PC-9 (cell line): ENCODE measurements around the gene MYCL. TPM values are rescaled to one million over a fixed set of nuclear protein-coding genes. Genes with fewer than 3 reads are reported as not detected.

Source experiments
- BruUV-seq: library from RNA; stranded (reverse); fragments of 400-500 nt; replicated peaks from 2 replicates; lab custom pipeline; 2021; lab: Mats Ljungman, UMichigan
- CTCF ChIA-PET: fragments of 300-600 bp; sonication (Branson Sonifier 250); formaldehyde crosslinking; loops from one replicate; lab custom pipeline; 2022; ENCODE audit warnings: antibody characterized with exemption; lab: Charles Lee
- POLR2A ChIA-PET: fragments of 300-600 bp; sonication (Branson Sonifier 250); formaldehyde crosslinking; loops from one replicate; lab custom pipeline; 2022; ENCODE audit warnings: antibody characterized with exemption; ENCODE audit not compliant: unreplicated experiment; lab: Charles Lee
- DNase-seq, 2 experiments: peaks; one replicate each; pipeline versions ENCODE4 v3.0.0 to v3.0.0-alpha.2; 2015 to 2022; ENCODE audit warnings: mixed read lengths in 1 of 2
- H2AFZ ChIP-seq: fragments of 200-600 bp; sonication (generic); 2 replicates; pipeline ENCODE4 v1.8.1; 2017; ENCODE audit warnings: antibody characterized with exemption
- H3F3A ChIP-seq: fragments of 200-600 bp; sonication (generic); 2 replicates; pipeline ENCODE4 v1.8.1; 2017; ENCODE audit warnings: antibody characterized with exemption, mild to moderate bottlenecking, low read depth; ENCODE audit not compliant: insufficient read depth
- H3K27ac ChIP-seq: fragments of 200-600 bp; sonication (generic); 2 replicates; pipeline ENCODE4 v1.6.1; 2016; ENCODE audit warnings: mixed run types
- H3K27me3 ChIP-seq: fragments of 200-600 bp; sonication (generic); 2 replicates; pipeline ENCODE4 v1.6.1; 2016; ENCODE audit warnings: low read depth, mixed run types; ENCODE audit not compliant: insufficient read depth
- H3K36me3 ChIP-seq: fragments of 200-600 bp; sonication (generic); 2 replicates; pipeline ENCODE4 v1.6.1; 2016; ENCODE audit warnings: low read depth, mixed run types
- H3K4me1 ChIP-seq: fragments of 200-600 bp; sonication (generic); replicated peaks from 2 replicates; pipeline ENCODE4 v1.6.1; 2016; ENCODE audit warnings: mixed run types; ENCODE audit not compliant: insufficient read depth
- H3K4me2 ChIP-seq: fragments of 200-600 bp; sonication (generic); 2 replicates; pipeline ENCODE4 v1.6.1; 2017; ENCODE audit warnings: mixed run types
- H3K4me3 ChIP-seq: fragments of 200-600 bp; sonication (generic); 2 replicates; pipeline ENCODE4 v1.6.1; 2016; ENCODE audit warnings: mixed run types
- H3K79me2 ChIP-seq: fragments of 200-600 bp; sonication (generic); 2 replicates; pipeline ENCODE4 v1.6.1; 2017; ENCODE audit warnings: low read depth, mixed run types
- H3K9me2 ChIP-seq: fragments of 200-600 bp; sonication (generic); 2 replicates; pipeline ENCODE4 v1.8.1; 2017; ENCODE audit warnings: mild to moderate bottlenecking; ENCODE audit not compliant: insufficient read depth
- H3K9me3 ChIP-seq: fragments of 200-600 bp; sonication (generic); 2 replicates; pipeline ENCODE4 v1.8.1; 2016; ENCODE audit warnings: low read depth; ENCODE audit not compliant: insufficient read depth
- H4K20me1 ChIP-seq: fragments of 200-600 bp; sonication (generic); 2 replicates; pipeline ENCODE4 v1.8.1; 2017; ENCODE audit not compliant: insufficient read depth
- CTCF ChIP-seq: fragments of 200-600 bp; sonication (generic); conservative IDR thresholded peaks from 2 replicates; pipeline ENCODE4 v1.6.1; 2017; ENCODE audit warnings: mixed run types, antibody characterized with exemption, mild to moderate bottlenecking, moderate library complexity
- EZH2 ChIP-seq: fragments of 200-600 bp; sonication (generic); IDR thresholded peaks from 2 replicates; pipeline ENCODE4 v1.8.0; 2017; ENCODE audit warnings: antibody characterized with exemption, low read depth
- intact Hi-C: fragments of 100-400 bp; cut with micrococcal nuclease; formaldehyde crosslinking; loops from one replicate; pipeline ENCODE4 v1.10.0; 2022; ENCODE audit not compliant: unreplicated experiment
- total RNA-seq: library from RNA; stranded (reverse); gene quantifications from 2 replicates; pipeline ENCODE4 v1.2.3, GENCODE V29; 2021

Gene MYCL
- total RNA-seq, 1 experiment from 2014 or later = 3.8 TPM

DNA sequence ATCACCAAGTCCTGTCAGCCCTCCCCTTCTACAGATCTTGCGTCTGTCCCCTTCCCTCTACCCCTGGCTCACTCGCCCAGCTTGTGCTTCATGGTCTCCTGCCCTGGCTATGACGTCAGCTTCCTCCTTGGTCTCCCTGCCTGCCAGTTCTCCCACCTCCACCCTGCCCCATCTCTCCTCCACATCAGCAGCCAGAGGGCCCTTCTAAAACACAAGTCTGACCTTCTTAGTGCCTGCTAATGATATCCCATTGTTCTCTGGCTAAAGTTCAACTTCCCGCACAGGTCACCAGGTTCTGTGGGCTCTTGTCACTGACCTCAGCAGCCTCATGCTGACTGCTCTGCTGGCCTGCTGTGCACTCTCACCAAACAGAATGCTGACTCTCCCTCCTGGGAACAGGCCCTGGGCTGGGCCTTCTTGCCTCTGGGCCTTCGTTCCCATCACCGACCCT lies 24.7 kb upstream of the MYCL start:
- H3K4me3 ChIP-seq = no peak overlapping the region
- no peaks in the 10 kb centered on the region for H3K36me3 ChIP-seq
- POLR2A ChIA-PET = interaction anchor here (0.5 kb wide), 1 partner anchor 585 kb away, joined by 5 read pairs; no protein-coding TSS in a partner anchor
- intact Hi-C loops = no loop called here
- no peaks in the 10 kb centered on the region for H3F3A ChIP-seq
- no peaks in the 10 kb centered on the region for H3K9me3 ChIP-seq
- H2AFZ ChIP-seq = no peak overlapping the region
- BruUV-seq = no TSS peak
- no peak for DNase-seq
- CTCF ChIA-PET = no interaction called here
- no peak overlapping the region for H3K27ac ChIP-seq
- no peaks in the 10 kb centered on the region for H3K27me3 ChIP-seq
- no peak overlapping the region for H3K4me2 ChIP-seq
- H3K9me2 ChIP-seq = no peaks in the 10 kb centered on the region
- H3K4me1 ChIP-seq = no peaks in the 10 kb centered on the region
- H3K79me2 ChIP-seq = no peaks in the 10 kb centered on the region
- TF ChIP-seq EZH2 (no peak), CTCF (no peak)
- H4K20me1 ChIP-seq = no peaks in the 10 kb centered on the region

DNA sequence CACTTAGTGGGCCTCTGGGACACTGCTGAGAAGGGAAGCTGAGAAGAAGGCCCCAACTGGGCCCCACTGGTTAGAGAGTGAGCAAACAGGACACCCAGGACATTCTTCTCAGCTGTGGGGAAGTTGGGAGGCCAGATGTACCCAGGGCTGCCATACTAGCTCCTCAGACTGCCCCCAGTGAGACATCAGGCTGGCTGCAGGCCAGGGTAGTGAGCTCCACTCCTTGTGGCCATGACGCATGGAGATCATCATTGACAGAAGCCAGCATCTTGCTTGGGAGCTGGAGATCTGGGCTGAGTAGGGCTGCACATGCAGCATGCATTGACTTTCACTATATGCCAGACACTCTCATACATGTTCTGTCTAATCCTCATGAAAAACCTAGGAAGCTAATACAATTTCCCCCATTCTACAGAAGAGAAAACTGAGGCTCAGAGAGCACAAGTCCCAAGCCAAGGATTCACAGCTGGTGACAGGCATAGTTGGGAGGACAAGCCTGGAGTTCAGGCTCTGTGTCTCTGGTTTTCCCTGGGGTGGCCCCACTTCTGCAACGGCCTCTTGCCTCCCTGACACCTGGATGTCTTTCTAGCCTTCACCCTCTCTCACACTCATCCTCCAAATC lies 24.1 kb upstream of the MYCL start:
- H3K4me3 ChIP-seq = no peak overlapping the region
- H3K9me2 ChIP-seq = no peaks in the 10 kb centered on the region
- no TSS peak for BruUV-seq
- no peaks in the 10 kb centered on the region for H4K20me1 ChIP-seq
- no peak overlapping the region for H2AFZ ChIP-seq
- no peak overlapping the region for H3K27ac ChIP-seq
- CTCF ChIA-PET = interaction anchor here (0.6 kb wide), 1 partner anchor 56 kb away, joined by 7 read pairs; no protein-coding TSS in a partner anchor
- H3F3A ChIP-seq = no peaks in the 10 kb centered on the region
- no peak for DNase-seq
- no peaks in the 10 kb centered on the region for H3K79me2 ChIP-seq
- intact Hi-C loops = no loop called here
- no peaks in the 10 kb centered on the region for H3K36me3 ChIP-seq
- no peaks in the 10 kb centered on the region for H3K9me3 ChIP-seq
- H3K4me2 ChIP-seq = no peak overlapping the region
- TF ChIP-seq CTCF (no peak), EZH2 (no peak)
- POLR2A ChIA-PET = interaction anchor here (0.5 to 1.3 kb wide), 2 partner anchors 36 to 586 kb away, joined by 5 to 9 read pairs; no protein-coding TSS in a partner anchor
- H3K27me3 ChIP-seq = no peaks in the 10 kb centered on the region
- H3K4me1 ChIP-seq = no peaks in the 10 kb centered on the region

DNA sequence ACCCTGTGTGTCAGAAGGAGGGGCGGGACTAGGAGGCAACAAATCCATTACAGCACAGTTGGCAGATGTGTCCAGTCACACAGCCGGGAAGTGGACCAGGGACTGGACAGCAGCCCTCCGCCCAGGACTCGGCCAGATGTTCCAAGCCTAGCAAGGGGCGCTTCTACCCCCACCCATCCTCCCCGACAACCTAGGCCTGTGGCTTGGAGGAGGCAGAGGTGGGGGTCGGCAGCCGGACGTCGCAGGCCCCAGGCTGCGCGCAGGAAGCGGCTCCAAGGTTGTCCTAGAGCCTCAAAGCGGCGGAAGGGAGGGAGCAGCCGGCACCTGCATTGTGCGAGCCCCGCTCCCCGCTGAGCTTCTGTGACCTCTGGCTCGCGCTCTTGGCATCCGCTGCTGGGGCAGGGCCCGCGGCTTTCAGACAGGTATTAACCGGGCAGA lies 20.6 kb upstream of the MYCL start:
- Histone ChIP-seq H4K20me1 (no peaks in the 10 kb centered on the region), H3K9me2 (no peaks in the 10 kb centered on the region), H3F3A (no peaks in the 10 kb centered on the region), H3K36me3 (no peaks in the 10 kb centered on the region), H3K4me3 (no peak overlapping the region), H3K9me3 (no peaks in the 10 kb centered on the region), H3K27ac (no peak overlapping the region), H3K27me3 (no peaks in the 10 kb centered on the region), H3K79me2 (no peaks in the 10 kb centered on the region), H3K4me2 (no peak overlapping the region), H3K4me1 (no peaks in the 10 kb centered on the region), H2AFZ (no peak overlapping the region)
- ChIA-PET CTCF (interaction anchor here (0.7 kb wide), 1 partner anchor 99 kb away, joined by 3 read pairs; no protein-coding TSS in a partner anchor), POLR2A (no interaction called here)
- no peak for DNase-seq
- intact Hi-C loops = no loop called here
- TF ChIP-seq EZH2 = no peak
- no peak for TF ChIP-seq CTCF
- no TSS peak for BruUV-seq
